Body of pancreas (tissue), 4 donors: ENCODE measurements around the gene HIKESHI. TPM values are rescaled to one million over a fixed set of nuclear protein-coding genes. Genes with fewer than 3 reads are reported as not detected.

Experiments used
- ATAC-seq: fragments of 150-250 bp; one replicate; pipeline ENCODE4 v1.9.1; 2016
- DNase-seq, 4 donors: peaks; one replicate each; pipeline ENCODE4 v3.0.0-alpha.2; 2019
- H3K27ac ChIP-seq, 4 donors: fragments of 200-600 bp; sonication (generic); 1 replicate in 3 of 4; 2 replicates in 1 of 4; pipeline versions ENCODE4 v1.5.1 to v1.6.1; 2016 to 2019; ENCODE audit warnings: mild to moderate bottlenecking in 1 of 4, mixed read lengths in 1 of 4, moderate library complexity in 1 of 4
- H3K27me3 ChIP-seq, 2 donors: fragments of 200-600 bp; sonication (generic); one replicate each; pipeline ENCODE4 v1.6.0; 2016; ENCODE audit warnings: mild to moderate bottlenecking in 1 of 2
- H3K36me3 ChIP-seq, 2 donors: fragments of 200-600 bp; sonication (generic); replicated peaks in 1 of 2; 2 replicates each; pipeline ENCODE4 v1.5.1; 2016; ENCODE audit warnings: low read depth in 2 of 2; ENCODE audit not compliant: insufficient read depth in 1 of 2
- H3K4me1 ChIP-seq: fragments of 200-600 bp; sonication (generic); one replicate; pipeline ENCODE4 v1.6.0; 2016
- H3K4me3 ChIP-seq, 2 donors: fragments of 200-600 bp; sonication (generic); 1 replicate in 1 of 2; 2 replicates in 1 of 2; pipeline ENCODE4 v1.5.1; 2016 to 2019
- H3K9me3 ChIP-seq, 3 donors: fragments of 200-600 bp; sonication (generic); 1 replicate in 2 of 3; 2 replicates in 1 of 3; pipeline ENCODE4 v1.5.1; 2016
- CTCF ChIP-seq, 7 experiments: fragments of 450-650 bp in 4 of 7; fragments of 200-600 bp in 3 of 7; sonication (generic) in 3 of 7; IDR thresholded peaks; one replicate each; pipeline ENCODE4 v1.5.1; 2016 to 2019; ENCODE audit warnings: antibody characterized with exemption in 7 of 7
- POLR2A ChIP-seq, 3 donors: fragments of 450-650 bp; IDR thresholded peaks; one replicate each; pipeline ENCODE4 v1.6.1; 2016; ENCODE audit warnings: antibody characterized with exemption in 3 of 3, mild to moderate bottlenecking in 2 of 3
- WGBS, 2 donors: methylation state at CpG; one replicate each; pipeline ENCODE4 v1.1.5; 2017; 5-methylcytosine and 5-hydroxymethylcytosine counted together
- intact Hi-C: fragments of 100-400 bp; cut with DNase I; formaldehyde crosslinking; loops from one replicate; pipeline ENCODE4 v1.15.1; 2023
- total RNA-seq, 2 donors: library from RNA; depleted of rRNA; stranded (reverse); fragments of >200 nt; gene quantifications; one replicate each; pipeline ENCODE4 v1.1.0, GENCODE V29; 2016

HIKESHI gene
- total RNA-seq, 2 donors from 2014 or later, result 9.2 to 18.9 TPM

DNA sequence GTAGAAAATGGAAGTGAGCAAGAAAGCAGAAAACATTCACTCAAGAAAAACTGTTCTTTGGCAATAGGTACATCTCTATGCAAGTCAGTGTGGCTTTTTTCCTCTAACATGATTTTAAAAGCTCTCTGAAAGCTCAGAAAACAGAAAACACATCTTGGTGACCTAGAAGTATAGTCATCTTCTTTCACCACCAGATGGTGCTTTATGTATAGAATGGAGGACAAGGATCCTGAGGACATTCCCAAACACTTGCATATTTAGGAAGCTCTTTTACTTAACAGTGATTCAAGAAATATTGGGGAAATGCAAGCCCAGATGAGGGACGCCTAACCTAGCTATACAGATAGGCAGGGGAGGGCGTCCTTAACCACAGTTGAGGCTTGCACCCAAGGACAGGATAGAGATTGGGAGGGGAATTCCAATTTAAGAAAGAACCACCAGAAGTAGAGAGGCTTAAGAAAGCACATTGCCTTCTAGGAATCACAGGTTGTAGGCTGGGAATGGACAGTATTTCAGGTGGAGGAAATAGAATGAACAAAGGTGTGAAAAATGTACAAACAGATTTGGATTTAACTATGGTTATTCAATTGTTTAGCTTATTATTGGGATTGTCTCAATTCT is 58.8 kb downstream of the HIKESHI start:
- 59 to 60% methylated on average over 2 of the region's 2 CpGs for WGBS, 2 donors
- H3K4me1 ChIP-seq, result no peaks in the 10 kb centered on the region

DNA sequence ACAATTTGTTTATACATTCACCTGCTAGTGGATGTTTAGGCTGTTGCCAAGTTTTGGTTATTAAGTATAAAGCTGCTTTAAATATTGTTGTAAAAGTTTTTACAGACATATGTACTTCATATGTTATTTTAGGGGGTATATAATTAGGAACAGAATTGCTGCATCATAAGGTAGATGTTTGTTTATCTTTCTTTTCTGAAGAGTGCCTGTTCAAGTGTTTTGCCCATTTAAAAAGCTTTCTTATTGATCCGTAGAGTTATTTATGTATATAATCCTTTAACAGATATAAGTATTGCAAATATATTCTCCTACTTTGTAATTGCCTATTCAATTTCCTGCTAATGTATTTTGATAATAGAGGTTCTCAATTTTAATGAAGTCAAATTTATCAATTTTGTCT is 61.4 kb downstream of the HIKESHI start:
- 94 to 98% methylated on average over 1 of the region's 1 CpG for WGBS, 2 donors
- no peak overlapping the region for H3K4me3 ChIP-seq
- H3K9me3 ChIP-seq, result no peaks in the 10 kb centered on the region

More for the DNA sequence above, 58.8 kb downstream of the HIKESHI start:
- intact Hi-C loops, result no loop called here
- Histone ChIP-seq H3K27me3 (no peaks in the 10 kb centered on the region), H3K9me3 (no peaks in the 10 kb centered on the region), H3K27ac (no peak overlapping the region), H3K4me3 (no peak overlapping the region), H3K36me3 (no peaks in the 10 kb centered on the region)
- no peak for DNase-seq
- TF ChIP-seq POLR2A (IDR thresholded peaks at IDR 0.05) (no peak), CTCF (IDR thresholded peaks at IDR 0.05) (no peak)
- no peak for ATAC-seq

GRCh38 chr11:86365546-86365945 is 63.5 kb downstream of the HIKESHI start:
- DNase-seq (no peak), ATAC-seq (no peak)
- H3K27ac ChIP-seq, result no peak overlapping the region
- H3K9me3 ChIP-seq, result no peaks in the 10 kb centered on the region
- H3K4me1 ChIP-seq, result no peaks in the 10 kb centered on the region
- H3K4me3 ChIP-seq, result no peak overlapping the region
- no peaks in the 10 kb centered on the region for H3K27me3 ChIP-seq
- WGBS, 2 donors, result 82 to 83% methylated on average over 2 of the region's 2 CpGs
- intact Hi-C loops, result no loop called here
- no peak for TF ChIP-seq CTCF (IDR thresholded peaks at IDR 0.05)
- TF ChIP-seq POLR2A (IDR thresholded peaks at IDR 0.05), result no peak
- no peaks in the 10 kb centered on the region for H3K36me3 ChIP-seq

More for the DNA sequence above, 61.4 kb downstream of the HIKESHI start:
- intact Hi-C loops, result no loop called here
- Histone ChIP-seq H3K4me1 (no peaks in the 10 kb centered on the region), H3K36me3 (no peaks in the 10 kb centered on the region), H3K27ac (no peak overlapping the region), H3K27me3 (no peaks in the 10 kb centered on the region)
- DNase-seq (no peak), ATAC-seq (no peak)
- TF ChIP-seq POLR2A (IDR thresholded peaks at IDR 0.05), result no peak
- no peak for TF ChIP-seq CTCF (IDR thresholded peaks at IDR 0.05)

DNA sequence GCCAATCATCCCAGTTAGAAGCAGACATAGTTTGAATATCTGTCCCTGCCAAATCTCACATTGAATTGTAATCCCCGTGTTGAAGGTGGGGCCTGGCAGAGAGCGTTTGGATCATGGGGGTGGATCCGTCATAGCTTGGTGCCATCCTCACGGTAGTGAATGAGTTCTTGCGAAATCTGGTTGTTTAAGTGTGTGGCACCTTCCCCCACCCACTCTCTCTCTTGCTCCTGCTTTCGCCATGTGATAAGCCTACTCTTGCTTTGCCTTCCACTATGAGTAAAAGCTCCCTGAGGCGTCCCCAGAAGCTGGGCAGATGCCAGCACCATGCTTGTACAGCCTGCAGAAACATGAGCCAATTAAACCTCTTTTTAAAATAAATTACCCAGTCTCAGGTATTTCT is 67.6 kb downstream of the HIKESHI start:
- no peaks in the 10 kb centered on the region for H3K9me3 ChIP-seq
- 94 to 95% methylated on average over 7 of the region's 7 CpGs for WGBS, 2 donors
- no peak overlapping the region for H3K27ac ChIP-seq
- H3K36me3 ChIP-seq, result no peaks in the 10 kb centered on the region
- no peak for ATAC-seq
- no peaks in the 10 kb centered on the region for H3K27me3 ChIP-seq
- DNase-seq, result no peak
- intact Hi-C loops, result no loop called here
- no peak overlapping the region for H3K4me3 ChIP-seq
- peaks cover 6% of the 10 kb centered on the region for H3K4me1 ChIP-seq
- TF ChIP-seq POLR2A (IDR thresholded peaks at IDR 0.05), result no peak
- TF ChIP-seq CTCF (IDR thresholded peaks at IDR 0.05), result no peak

- no peak for ATAC-seq
Observed at GRCh38 chr11:86370171-86370570, 68.1 kb downstream of the HIKESHI start.

More at GRCh38 chr11:86370171-86370570, 68.1 kb downstream of the HIKESHI start:
- WGBS, 2 donors, result 96 to 99% methylated on average over 4 of the region's 4 CpGs
- H3K36me3 ChIP-seq, result no peaks in the 10 kb centered on the region
- H3K27me3 ChIP-seq, result no peaks in the 10 kb centered on the region
- TF ChIP-seq CTCF (IDR thresholded peaks at IDR 0.05), result no peak
- peaks cover 7% of the 10 kb centered on the region for H3K4me1 ChIP-seq
- no peak overlapping the region for H3K27ac ChIP-seq
- DNase-seq, result no peak
- no peaks in the 10 kb centered on the region for H3K9me3 ChIP-seq
- H3K4me3 ChIP-seq, result no peak overlapping the region
- intact Hi-C loops, result no loop called here
